ENCODE results near the gene CEP170B. TPM values are rescaled to one million over a fixed set of nuclear protein-coding genes. Genes with fewer than 3 reads are reported as not detected.

The CEP170B gene
- total and polyA plus RNA-seq, 2 of the 8 experiments (the other 6 are each of a cell fraction or from before 2014, with no cell fraction given): 9.1 to 33.8 TPM

GRCh38 chr14:104856869-104857860, 7.9 kb upstream of the CEP170B start:
- Histone ChIP-seq H3K4me3 (ENCODE audit: extremely low read depth in 1 of 4, insufficient read depth in 2 of 4, low read depth in 3 of 4, low read length in 4 of 4) (no peak overlapping the region), H3K27ac (ENCODE audit: low read depth, low read length) (no peak overlapping the region), H3K56ac (replicated peaks; ENCODE audit: insufficient read length, low read depth, low read length) (no peak overlapping the region), H4K91ac (replicated peaks; ENCODE audit: insufficient read length, low read length) (no peak overlapping the region), H4K5ac (ENCODE audit: insufficient read length, low read depth, low read length) (no peak overlapping the region), H3K9ac (replicated peaks in 1 of 4; ENCODE audit: extremely low read depth in 1 of 4, low read depth in 3 of 4, low read length in 3 of 4) (no peak overlapping the region), H2BK5ac (ENCODE audit: low read depth, low read length) (no peak overlapping the region), H3K4me2 (ENCODE audit: insufficient read depth in 1 of 2, low read depth in 2 of 2, low read length in 2 of 2) (no peak overlapping the region), H3K23ac (ENCODE audit: insufficient read length) (no peak overlapping the region), H3K23me2 (ENCODE audit: low read depth, low read length) (peaks cover 28% of the 10 kb centered on the region; the same call in 1 of the 2 replicates), H3K4me1 (replicated peaks in 1 of 4; ENCODE audit: control insufficient read depth in 3 of 4, insufficient read depth in 4 of 4, low read length in 3 of 4) (peaks cover 0 to 10% (median under 1%) of the 10 kb centered on the region in 4 experiments; a peak in 3 of 7 replicates), H4K20me1 (replicated peaks in 1 of 2; ENCODE audit: control insufficient read depth in 1 of 2, insufficient read depth in 2 of 2, low read length in 2 of 2) (peaks cover 2 to 12% of the 10 kb centered on the region in 2 experiments), H2BK15ac (ENCODE audit: low read length) (no peak overlapping the region), H3K27me3 (replicated peaks in 1 of 4; ENCODE audit: control insufficient read depth in 3 of 4, extremely low read depth in 1 of 4, insufficient read depth in 3 of 4, low read length in 3 of 4) (peaks cover 0 to under 1% (median 0%) of the 10 kb centered on the region in 4 experiments; a peak in 1 of 7 replicates), H3K18ac (ENCODE audit: extremely low read depth, low read length) (no peak overlapping the region; the same call in 1 of the 2 replicates), H2AK5ac (ENCODE audit: low read depth, low read length) (0 out of 2 replicates have a peak overlapping the region, but pooled peaks have one; percentile 61), H3K14ac (ENCODE audit: insufficient read length) (no peak overlapping the region), H2BK120ac (replicated peaks; ENCODE audit: low read depth, low read length) (no peak overlapping the region), H3K4ac (replicated peaks; ENCODE audit: insufficient read length, low read depth, low read length) (no peak overlapping the region), H3K79me1 (ENCODE audit: low read depth, low read length) (peaks cover 18% of the 10 kb centered on the region), H2BK12ac (ENCODE audit: low read depth, low read length) (no peak overlapping the region), H4K8ac (ENCODE audit: extremely low read depth, insufficient read depth, low read length) (no peak overlapping the region), H3K9me3 (ENCODE audit: insufficient read depth in 2 of 2, low read depth in 1 of 2, low read length in 1 of 2) (peaks cover 0 to 12% of the 10 kb centered on the region in 2 experiments; a peak in 1 of 4 replicates), H3K36me3 (ENCODE audit: control insufficient read depth in 2 of 4, insufficient read depth in 4 of 4, low read length in 3 of 4) (peaks cover 0 to 1% (median 0%) of the 10 kb centered on the region in 4 experiments; a peak in 1 of 8 replicates), H3K79me2 (ENCODE audit: control insufficient read depth in 1 of 2, insufficient read depth in 2 of 2, low read length in 2 of 2) (peaks cover 0 to 24% of the 10 kb centered on the region in 2 experiments; a peak in 3 of 4 replicates), H2BK20ac (ENCODE audit: low read length) (no peak overlapping the region), H2AFZ (ENCODE audit: low read length) (no peak overlapping the region)
- TF ChIP-seq MAX (IDR thresholded peaks at IDR 0.05): 0 out of 2 replicates have a peak, but pooled peaks have one; percentile 6
- TF ChIP-seq KDM4A (IDR thresholded peaks at IDR 0.05; ENCODE audit: low read depth, low read length, severe bottlenecking): no peak
- 72% methylated on average over 24 of the region's 25 CpGs; no CpG with 5 or more reads in 1 of the 2 experiments for WGBS, 2 experiments (ENCODE audit: extremely low coverage in 1 of 2, insufficient coverage in 1 of 2, insufficient read length in 1 of 2, insufficient replicate concordance in 2 of 2, low coverage in 1 of 2, low lambda C conversion rate in 2 of 2, missing lambda C conversion rate in 1 of 2)
- ChIA-PET POLR2A (ENCODE audit: partially characterized antibody) (interaction anchor here (0.6 to 2.0 kb wide), 17 partner anchors 7 to 133 kb away, joined by 3 to 17 read pairs (median 5); partner anchors contain the start of gene CEP170B), CTCF (ENCODE audit: partially characterized antibody) (interaction anchor here (0.6 to 1.7 kb wide), 4 partner anchors 31 to 88 kb away, joined by 3 to 5 read pairs (median 4); no protein-coding TSS in a partner anchor)
- no peak for DNase-seq (ENCODE audit: low read depth in 1 of 2, low spot score in 2 of 2)
- no peak for FAIRE-seq

Data from H1 (cell line).